ENCODE measurements around the gene APOA1.

Gene APOA1

GRCh38 chr11:116822575-116822974 is 14.8 kb downstream of the APOA1 start:
- TF ChIP-seq CTCF (IDR thresholded peaks at IDR 0.05; ENCODE audit: low read depth, low read length) = no peak
- Histone ChIP-seq H3K36me3 (no peaks in the 10 kb centered on the region), H3K4me3 (ENCODE audit: low read depth, low read length) (no peak overlapping the region)

DNA sequence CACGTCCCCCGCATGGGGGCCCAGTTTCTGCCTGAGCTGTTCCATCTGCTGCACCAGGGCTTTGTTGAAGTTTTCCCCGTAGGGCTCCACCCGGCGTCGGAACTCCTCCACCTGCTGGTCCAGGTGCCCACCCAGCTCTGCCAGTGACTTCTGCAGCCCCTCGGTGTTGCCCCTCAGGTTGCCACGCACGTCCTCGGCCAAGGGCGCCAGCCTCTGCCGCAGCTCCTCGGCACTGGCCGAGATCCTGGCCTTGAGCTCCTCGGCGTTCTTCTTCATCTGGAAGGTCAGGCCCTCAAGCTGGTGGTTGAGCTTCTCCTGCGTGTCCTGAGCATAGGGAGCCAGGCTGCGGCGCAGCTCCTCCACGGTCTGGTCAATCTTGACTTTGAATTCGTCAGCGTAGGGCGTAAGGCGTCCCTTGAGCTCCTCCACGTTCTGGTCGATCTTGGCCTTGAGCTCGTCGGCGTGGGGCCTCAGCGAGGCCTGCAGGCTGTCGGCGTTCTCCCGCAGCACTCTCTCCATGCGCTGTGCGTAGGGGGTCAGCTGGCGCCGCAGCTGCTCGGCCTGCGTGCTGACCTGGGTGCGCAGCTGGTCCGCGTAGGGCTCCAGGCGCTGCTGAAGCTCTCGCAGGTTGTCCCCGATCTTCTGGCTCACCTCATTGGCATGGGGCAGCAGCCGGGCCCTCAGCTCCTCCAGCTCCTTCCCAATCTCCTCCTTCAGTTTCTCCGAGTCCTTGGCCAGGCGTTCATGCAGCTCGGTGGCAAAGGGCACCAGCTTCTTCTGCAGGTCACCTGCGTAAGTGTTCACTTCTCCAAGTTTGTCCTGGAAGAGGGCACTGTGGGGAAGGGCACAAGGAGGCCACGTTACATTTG is 16.1 kb downstream of the APOA1 start:
- no peaks in the 10 kb centered on the region for H3K9me3 ChIP-seq (ENCODE audit: severe bottlenecking)
- H3K4me3 ChIP-seq (ENCODE audit: low read depth, low read length) = no peak overlapping the region
- no peak overlapping the region for H3K27ac ChIP-seq
- H3K27me3 ChIP-seq (ENCODE audit: insufficient read depth, low read depth, severe bottlenecking) = no peaks in the 10 kb centered on the region
- no peak for TF ChIP-seq CTCF (IDR thresholded peaks at IDR 0.05; ENCODE audit: low read depth, low read length)
- H3K36me3 ChIP-seq = no peaks in the 10 kb centered on the region
- no peak for DNase-seq

More at GRCh38 chr11:116822575-116822974, 14.8 kb downstream of the APOA1 start:
- Histone ChIP-seq H3K27ac (no peak overlapping the region), H3K9me3 (ENCODE audit: severe bottlenecking) (no peaks in the 10 kb centered on the region), H3K27me3 (ENCODE audit: insufficient read depth, low read depth, severe bottlenecking) (no peaks in the 10 kb centered on the region)
- no peak for DNase-seq

- no peaks in the 10 kb centered on the region for H3K27me3 ChIP-seq (ENCODE audit: insufficient read depth, low read depth, severe bottlenecking)
- no peak overlapping the region for H3K4me3 ChIP-seq (ENCODE audit: low read depth, low read length)
- H3K36me3 ChIP-seq = no peaks in the 10 kb centered on the region
- no peak for TF ChIP-seq CTCF (IDR thresholded peaks at IDR 0.05; ENCODE audit: low read depth, low read length)
- H3K9me3 ChIP-seq (ENCODE audit: severe bottlenecking) = no peaks in the 10 kb centered on the region
- no peak for DNase-seq
- H3K27ac ChIP-seq = no peak overlapping the region
Measured at GRCh38 chr11:116819049-116819448, 18.4 kb downstream of the APOA1 start.

GRCh38 chr11:116814502-116814901 is 22.9 kb downstream of the APOA1 start:
- Histone ChIP-seq H3K36me3 (no peaks in the 10 kb centered on the region), H3K4me3 (ENCODE audit: low read depth, low read length) (no peak overlapping the region), H3K27ac (no peak overlapping the region), H3K27me3 (ENCODE audit: insufficient read depth, low read depth, severe bottlenecking) (no peaks in the 10 kb centered on the region), H3K9me3 (ENCODE audit: severe bottlenecking) (no peaks in the 10 kb centered on the region)
- DNase-seq = no peak
- no peak for TF ChIP-seq CTCF (IDR thresholded peaks at IDR 0.05; ENCODE audit: low read depth, low read length)

DNA sequence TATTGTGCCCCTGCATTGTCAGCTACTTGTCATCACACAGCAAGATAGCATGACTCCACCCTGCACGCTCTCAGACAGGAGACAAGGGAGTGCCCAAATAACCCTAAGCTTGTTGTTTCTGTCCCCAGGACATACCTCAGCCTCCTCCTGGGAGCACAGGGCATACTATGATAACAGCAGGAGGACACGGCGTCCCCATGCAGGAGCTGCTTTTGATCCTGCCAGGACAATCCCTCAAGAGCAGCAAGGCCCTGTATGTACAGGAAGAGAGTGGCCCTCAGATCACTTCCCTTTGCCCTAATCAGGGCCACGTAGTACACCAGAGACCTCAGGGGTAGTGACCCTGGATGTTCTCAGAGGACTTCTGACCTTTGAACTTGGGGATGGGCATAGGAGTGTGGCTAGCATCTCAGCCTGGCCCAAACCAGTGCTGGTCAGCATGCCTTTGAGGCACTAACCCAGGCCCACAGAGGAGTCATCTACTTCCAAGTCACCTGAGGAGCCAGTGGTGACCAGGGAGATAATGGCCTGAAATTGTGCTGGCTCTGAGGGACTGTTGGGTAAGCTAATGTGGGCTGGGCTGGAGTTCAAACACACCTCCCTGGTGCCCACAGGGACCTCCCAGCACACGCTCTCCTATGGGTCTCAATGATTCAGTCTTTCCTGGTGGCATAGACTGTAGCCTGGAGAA is 23.5 kb downstream of the APOA1 start:
- Histone ChIP-seq H3K4me3 (ENCODE audit: low read depth, low read length) (no peak overlapping the region), H3K27ac (no peak overlapping the region), H3K36me3 (no peaks in the 10 kb centered on the region), H3K27me3 (ENCODE audit: insufficient read depth, low read depth, severe bottlenecking) (no peaks in the 10 kb centered on the region), H3K9me3 (ENCODE audit: severe bottlenecking) (no peaks in the 10 kb centered on the region)
- no peak for TF ChIP-seq CTCF (IDR thresholded peaks at IDR 0.05; ENCODE audit: low read depth, low read length)
- DNase-seq = no peak

Measured in WERI-Rb-1 (cell line).